ENCODE measurements around the gene TWIST2.
A peak's percentile ranks its signal among the peaks of the same experiment; 100 is the strongest.

The TWIST2 gene

DNA sequence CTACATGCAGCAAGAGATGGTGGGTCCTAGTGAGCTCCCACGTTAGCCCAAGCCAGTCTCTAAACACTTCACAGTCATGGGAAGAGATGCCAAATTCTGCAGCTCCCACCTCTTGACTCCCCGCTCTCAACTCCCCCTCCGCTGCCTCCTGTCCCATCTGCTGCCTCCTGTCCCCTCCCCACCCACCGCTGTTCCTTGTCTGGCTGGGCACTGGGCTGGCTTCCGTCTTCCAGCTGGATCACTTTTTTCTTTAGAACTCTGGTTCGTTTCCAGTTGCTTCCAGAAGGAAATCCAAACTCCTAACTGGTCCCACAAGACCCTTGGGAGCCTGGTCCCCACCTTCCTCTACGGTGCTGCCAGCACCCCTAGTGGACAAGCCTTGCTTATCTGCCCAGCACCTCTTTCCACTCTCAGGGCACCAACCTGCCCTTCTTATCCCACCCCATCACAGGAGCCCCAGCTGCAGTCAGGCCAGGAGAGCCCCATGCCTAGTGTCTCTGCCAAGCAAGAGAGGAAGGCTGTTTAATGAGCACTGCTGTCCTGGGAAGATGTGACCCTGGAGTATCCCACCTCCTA lies 12.1 kb upstream of the TWIST2 start:
- H3K27me3 ChIP-seq (ENCODE audit: insufficient read depth, low read length, poor library complexity, severe bottlenecking) = no peaks in the 10 kb centered on the region

DNA sequence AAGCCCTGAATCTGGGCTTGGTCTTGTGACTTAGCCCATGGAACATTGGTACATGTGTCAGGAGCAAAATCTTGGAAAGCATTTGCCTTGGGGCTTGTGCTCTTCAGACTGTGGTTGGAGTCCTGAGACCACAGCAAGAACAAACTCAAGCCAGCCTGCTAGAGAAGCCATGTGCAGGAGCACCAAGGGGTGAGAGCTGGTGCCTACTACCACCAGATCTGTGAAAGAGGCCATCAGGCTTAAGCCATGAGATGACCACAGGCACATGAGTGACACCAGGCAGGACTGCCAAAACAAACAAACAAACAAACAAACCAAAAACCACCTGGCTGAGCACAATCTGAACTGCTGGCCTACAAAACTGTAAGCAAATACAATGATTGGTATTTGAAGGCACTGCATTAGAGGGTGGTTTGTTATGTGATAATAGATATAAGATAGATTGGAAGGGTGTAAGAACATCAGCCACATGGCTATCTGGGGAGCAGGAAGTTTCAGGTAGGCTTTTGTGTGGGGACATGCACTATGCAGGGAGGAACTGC lies 9.0 kb upstream of the TWIST2 start:
- Histone ChIP-seq H4K20me1 (ENCODE audit: insufficient read depth, low read length, poor library complexity, severe bottlenecking) (no peaks in the 10 kb centered on the region), H3K27me3 (ENCODE audit: insufficient read depth, low read length, poor library complexity, severe bottlenecking) (no peaks in the 10 kb centered on the region), H3K9me3 (ENCODE audit: insufficient read depth, low read depth, low read length) (no peaks in the 10 kb centered on the region), H3K9me2 (replicated peaks; ENCODE audit: low read depth, low read length) (no peaks in the 10 kb centered on the region), H3K4me3 (ENCODE audit: low read length, poor library complexity, severe bottlenecking) (no peak overlapping the region), H2AFZ (ENCODE audit: low read length) (no peak overlapping the region), H3K9ac (ENCODE audit: low read depth, low read length, poor library complexity, severe bottlenecking) (no peak overlapping the region), H3F3A (ENCODE audit: low read depth) (no peaks in the 10 kb centered on the region), H3K36me3 (ENCODE audit: insufficient read depth, low read length) (no peaks in the 10 kb centered on the region), H3K79me2 (ENCODE audit: insufficient read depth, low read length) (no peaks in the 10 kb centered on the region), H3K4me1 (ENCODE audit: insufficient read depth, low read length, poor library complexity, severe bottlenecking) (no peaks in the 10 kb centered on the region), H3K4me2 (ENCODE audit: low read depth, low read length, poor library complexity, severe bottlenecking) (no peak overlapping the region)
- TF ChIP-seq, protein P1, sequence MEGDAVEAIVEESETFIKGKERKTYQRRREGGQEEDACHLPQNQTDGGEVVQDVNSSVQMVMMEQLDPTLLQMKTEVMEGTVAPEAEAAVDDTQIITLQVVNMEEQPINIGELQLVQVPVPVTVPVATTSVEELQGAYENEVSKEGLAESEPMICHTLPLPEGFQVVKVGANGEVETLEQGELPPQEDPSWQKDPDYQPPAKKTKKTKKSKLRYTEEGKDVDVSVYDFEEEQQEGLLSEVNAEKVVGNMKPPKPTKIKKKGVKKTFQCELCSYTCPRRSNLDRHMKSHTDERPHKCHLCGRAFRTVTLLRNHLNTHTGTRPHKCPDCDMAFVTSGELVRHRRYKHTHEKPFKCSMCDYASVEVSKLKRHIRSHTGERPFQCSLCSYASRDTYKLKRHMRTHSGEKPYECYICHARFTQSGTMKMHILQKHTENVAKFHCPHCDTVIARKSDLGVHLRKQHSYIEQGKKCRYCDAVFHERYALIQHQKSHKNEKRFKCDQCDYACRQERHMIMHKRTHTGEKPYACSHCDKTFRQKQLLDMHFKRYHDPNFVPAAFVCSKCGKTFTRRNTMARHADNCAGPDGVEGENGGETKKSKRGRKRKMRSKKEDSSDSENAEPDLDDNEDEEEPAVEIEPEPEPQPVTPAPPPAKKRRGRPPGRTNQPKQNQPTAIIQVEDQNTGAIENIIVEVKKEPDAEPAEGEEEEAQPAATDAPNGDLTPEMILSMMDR (conservative IDR thresholded peaks at IDR 0.05; ENCODE audit: low read length) = no peak
- no peak for TF ChIP-seq EZH2phosphoT487 (IDR thresholded peaks at IDR 0.05; ENCODE audit: borderline replicate concordance)

More for the DNA sequence above, 12.1 kb upstream of the TWIST2 start:
- Histone ChIP-seq H3K4me1 (ENCODE audit: insufficient read depth, low read length, poor library complexity, severe bottlenecking) (no peaks in the 10 kb centered on the region), H3K4me2 (ENCODE audit: low read depth, low read length, poor library complexity, severe bottlenecking) (no peak overlapping the region), H3K4me3 (ENCODE audit: low read length, poor library complexity, severe bottlenecking) (no peak overlapping the region), H3K36me3 (ENCODE audit: insufficient read depth, low read length) (no peaks in the 10 kb centered on the region), H4K20me1 (ENCODE audit: insufficient read depth, low read length, poor library complexity, severe bottlenecking) (no peaks in the 10 kb centered on the region), H3K9me3 (ENCODE audit: insufficient read depth, low read depth, low read length) (no peaks in the 10 kb centered on the region), H3K9me2 (replicated peaks; ENCODE audit: low read depth, low read length) (no peaks in the 10 kb centered on the region), H3K9ac (ENCODE audit: low read depth, low read length, poor library complexity, severe bottlenecking) (no peak overlapping the region), H3K79me2 (ENCODE audit: insufficient read depth, low read length) (no peaks in the 10 kb centered on the region), H2AFZ (ENCODE audit: low read length) (no peak overlapping the region), H3F3A (ENCODE audit: low read depth) (no peaks in the 10 kb centered on the region)
- TF ChIP-seq, protein P1 (conservative IDR thresholded peaks at IDR 0.05; ENCODE audit: low read length) = peak; percentile 37; the same call in 1 of the 2 replicates
- no peak for TF ChIP-seq EZH2phosphoT487 (IDR thresholded peaks at IDR 0.05; ENCODE audit: borderline replicate concordance)

DNA sequence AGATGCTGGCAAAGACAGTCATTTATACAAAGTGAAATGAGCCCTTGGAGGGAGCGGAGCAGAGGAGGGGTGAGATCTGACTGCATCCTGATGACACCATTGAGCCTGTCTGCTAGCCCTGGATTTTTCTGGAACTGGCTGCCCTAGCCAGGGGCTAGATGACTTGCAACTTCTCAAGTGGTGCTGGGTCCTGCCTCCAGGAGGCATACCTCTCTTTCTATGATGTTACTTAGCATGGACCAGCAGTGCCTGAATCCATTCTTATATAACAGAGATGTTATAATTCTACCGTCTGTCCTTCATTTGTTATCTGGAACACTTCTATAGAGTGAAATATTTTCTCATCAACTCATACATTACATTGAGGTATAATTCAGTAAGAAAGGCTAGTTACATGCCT lies 8.5 kb upstream of the TWIST2 start:
- no peaks in the 10 kb centered on the region for H3F3A ChIP-seq (ENCODE audit: low read depth)
- no peaks in the 10 kb centered on the region for H3K9me2 ChIP-seq (replicated peaks; ENCODE audit: low read depth, low read length)

More for the DNA sequence above, 8.5 kb upstream of the TWIST2 start:
- no peaks in the 10 kb centered on the region for H3K4me1 ChIP-seq (ENCODE audit: insufficient read depth, low read length, poor library complexity, severe bottlenecking)
- H3K36me3 ChIP-seq (ENCODE audit: insufficient read depth, low read length) = no peaks in the 10 kb centered on the region
- H2AFZ ChIP-seq (ENCODE audit: low read length) = no peak overlapping the region
- H3K27me3 ChIP-seq (ENCODE audit: insufficient read depth, low read length, poor library complexity, severe bottlenecking) = no peaks in the 10 kb centered on the region
- no peak overlapping the region for H3K9ac ChIP-seq (ENCODE audit: low read depth, low read length, poor library complexity, severe bottlenecking)
- no peak overlapping the region for H3K4me3 ChIP-seq (ENCODE audit: low read length, poor library complexity, severe bottlenecking)
- TF ChIP-seq EZH2phosphoT487 (IDR thresholded peaks at IDR 0.05; ENCODE audit: borderline replicate concordance) = no peak
- TF ChIP-seq, protein P1 (conservative IDR thresholded peaks at IDR 0.05; ENCODE audit: low read length) = 0 out of 2 replicates have a peak, but pooled peaks have one; percentile 12
- H3K79me2 ChIP-seq (ENCODE audit: insufficient read depth, low read length) = no peaks in the 10 kb centered on the region
- no peaks in the 10 kb centered on the region for H4K20me1 ChIP-seq (ENCODE audit: insufficient read depth, low read length, poor library complexity, severe bottlenecking)
- no peaks in the 10 kb centered on the region for H3K9me3 ChIP-seq (ENCODE audit: insufficient read depth, low read depth, low read length)
- no peak overlapping the region for H3K4me2 ChIP-seq (ENCODE audit: low read depth, low read length, poor library complexity, severe bottlenecking)

Measured in Loucy (cell line).